ENCODE data around the gene SLC11A1.

The SLC11A1 gene

DNA sequence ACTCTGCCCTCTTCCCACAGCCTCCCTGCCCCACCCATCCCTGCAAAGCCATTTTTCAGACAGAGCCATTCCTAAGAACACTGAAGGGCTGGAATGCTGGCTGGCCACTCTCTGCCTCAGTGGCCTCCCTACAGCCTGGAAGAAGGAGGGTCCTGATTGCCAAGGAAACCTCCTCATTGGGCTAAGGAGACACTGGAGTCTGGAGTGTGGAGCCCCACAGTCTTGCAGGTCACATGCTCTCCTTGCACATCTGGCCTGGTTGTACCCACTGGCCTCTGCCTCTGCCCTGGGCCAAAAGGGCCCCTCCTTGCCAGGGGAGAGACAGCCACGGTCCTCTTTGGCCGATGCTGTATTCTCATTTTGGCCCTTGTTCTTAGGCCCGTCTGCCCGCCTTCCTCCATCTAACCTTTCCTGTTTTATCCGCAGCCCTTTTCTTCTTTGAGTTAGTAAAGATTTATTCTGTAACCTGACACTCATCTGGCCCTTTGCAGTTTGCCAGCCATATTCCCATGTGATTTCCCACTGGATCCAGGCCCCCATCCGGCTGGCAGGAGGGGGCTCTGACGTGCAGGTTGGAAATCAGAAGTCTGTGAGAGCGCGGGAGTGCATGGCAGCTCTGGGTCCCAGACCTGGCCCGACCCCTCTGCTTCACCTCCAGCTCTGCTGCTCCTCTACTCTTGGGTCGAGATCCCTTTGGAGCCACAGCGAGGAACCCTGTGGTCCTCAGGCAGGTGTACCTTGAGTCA is 36.4 kb upstream of the SLC11A1 start:
- Histone ChIP-seq H3K36me3 (peaks cover 0 to 4% (median 0%) of the 10 kb centered on the region in 3 donors), H3K27me3 (no peaks in the 10 kb centered on the region), H3K4me3 (no peak overlapping the region), H3K4me1 (peaks cover 0 to 36% (median 29%) of the 10 kb centered on the region in 4 donors), H3K27ac (peak overlapping the region; percentile 35 to 41), H3K9me3 (no peaks in the 10 kb centered on the region)
- no peak for DNase-seq
- TF ChIP-seq, protein P1, sequence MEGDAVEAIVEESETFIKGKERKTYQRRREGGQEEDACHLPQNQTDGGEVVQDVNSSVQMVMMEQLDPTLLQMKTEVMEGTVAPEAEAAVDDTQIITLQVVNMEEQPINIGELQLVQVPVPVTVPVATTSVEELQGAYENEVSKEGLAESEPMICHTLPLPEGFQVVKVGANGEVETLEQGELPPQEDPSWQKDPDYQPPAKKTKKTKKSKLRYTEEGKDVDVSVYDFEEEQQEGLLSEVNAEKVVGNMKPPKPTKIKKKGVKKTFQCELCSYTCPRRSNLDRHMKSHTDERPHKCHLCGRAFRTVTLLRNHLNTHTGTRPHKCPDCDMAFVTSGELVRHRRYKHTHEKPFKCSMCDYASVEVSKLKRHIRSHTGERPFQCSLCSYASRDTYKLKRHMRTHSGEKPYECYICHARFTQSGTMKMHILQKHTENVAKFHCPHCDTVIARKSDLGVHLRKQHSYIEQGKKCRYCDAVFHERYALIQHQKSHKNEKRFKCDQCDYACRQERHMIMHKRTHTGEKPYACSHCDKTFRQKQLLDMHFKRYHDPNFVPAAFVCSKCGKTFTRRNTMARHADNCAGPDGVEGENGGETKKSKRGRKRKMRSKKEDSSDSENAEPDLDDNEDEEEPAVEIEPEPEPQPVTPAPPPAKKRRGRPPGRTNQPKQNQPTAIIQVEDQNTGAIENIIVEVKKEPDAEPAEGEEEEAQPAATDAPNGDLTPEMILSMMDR (IDR thresholded peaks at IDR 0.05), result no peak
- intact Hi-C loops (cut with DNase I; ENCODE audit: low total_unique reads), result no loop called here

DNA sequence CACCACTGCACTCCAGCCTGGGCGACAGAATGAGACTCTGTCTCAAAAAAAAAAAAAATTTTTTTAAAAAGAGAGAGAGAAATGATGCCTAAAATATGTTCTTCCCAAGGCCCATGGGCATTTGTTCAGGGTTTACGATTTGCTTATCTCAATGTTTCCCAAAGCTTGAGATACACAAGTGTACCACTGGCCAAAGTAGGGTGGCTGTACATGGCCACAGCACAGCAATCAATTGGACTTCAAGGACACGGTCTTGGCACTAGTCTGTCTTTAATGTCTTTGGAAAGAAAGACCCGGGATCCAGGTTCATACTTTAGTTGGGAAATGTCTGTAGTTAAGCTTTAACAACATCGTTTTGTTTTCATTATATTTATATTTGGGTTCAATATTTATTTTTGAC is 34.9 kb upstream of the SLC11A1 start:
- Histone ChIP-seq H3K9me3 (peaks cover 0 to 4% (median 0%) of the 10 kb centered on the region in 3 donors), H3K4me1 (peaks cover 0 to 36% (median 29%) of the 10 kb centered on the region in 4 donors), H3K27me3 (no peaks in the 10 kb centered on the region), H3K36me3 (peaks cover 0 to 4% (median 0%) of the 10 kb centered on the region in 3 donors), H3K27ac (no peak overlapping the region), H3K4me3 (no peak overlapping the region)
- intact Hi-C loops (cut with DNase I; ENCODE audit: low total_unique reads), result no loop called here
- DNase-seq, result no peak
- TF ChIP-seq, protein P1 (IDR thresholded peaks at IDR 0.05), result no peak

DNA sequence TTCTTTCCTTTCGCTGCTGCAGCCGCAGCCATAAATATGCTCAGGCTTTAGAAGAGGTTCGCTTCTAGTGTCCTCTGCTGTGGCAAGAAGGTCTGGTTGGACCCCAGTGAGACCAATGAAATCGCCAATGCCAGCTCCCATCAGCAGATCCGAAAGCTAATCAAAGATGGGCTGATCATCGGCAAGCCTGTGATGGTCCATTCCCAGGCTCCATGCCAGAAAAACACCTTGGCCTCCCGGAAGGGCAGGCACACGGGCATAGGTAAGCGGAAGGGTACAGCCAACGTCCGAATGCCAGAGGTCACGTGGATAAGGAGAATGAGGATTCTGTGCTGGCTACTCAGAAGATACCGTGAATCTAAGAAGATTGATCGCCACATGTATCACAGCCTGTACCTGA is 28.0 kb upstream of the SLC11A1 start:
- intact Hi-C loops (cut with DNase I; ENCODE audit: low total_unique reads), result no loop called here
- Histone ChIP-seq H3K36me3 (no peaks in the 10 kb centered on the region), H3K27me3 (no peaks in the 10 kb centered on the region), H3K27ac (no peak overlapping the region), H3K9me3 (peaks cover 0 to 4% (median 0%) of the 10 kb centered on the region in 3 donors), H3K4me3 (no peak overlapping the region), H3K4me1 (peaks cover 0 to 13% (median 6%) of the 10 kb centered on the region in 4 donors)
- no peak for DNase-seq
- TF ChIP-seq, protein P1 (IDR thresholded peaks at IDR 0.05), result no peak

DNA sequence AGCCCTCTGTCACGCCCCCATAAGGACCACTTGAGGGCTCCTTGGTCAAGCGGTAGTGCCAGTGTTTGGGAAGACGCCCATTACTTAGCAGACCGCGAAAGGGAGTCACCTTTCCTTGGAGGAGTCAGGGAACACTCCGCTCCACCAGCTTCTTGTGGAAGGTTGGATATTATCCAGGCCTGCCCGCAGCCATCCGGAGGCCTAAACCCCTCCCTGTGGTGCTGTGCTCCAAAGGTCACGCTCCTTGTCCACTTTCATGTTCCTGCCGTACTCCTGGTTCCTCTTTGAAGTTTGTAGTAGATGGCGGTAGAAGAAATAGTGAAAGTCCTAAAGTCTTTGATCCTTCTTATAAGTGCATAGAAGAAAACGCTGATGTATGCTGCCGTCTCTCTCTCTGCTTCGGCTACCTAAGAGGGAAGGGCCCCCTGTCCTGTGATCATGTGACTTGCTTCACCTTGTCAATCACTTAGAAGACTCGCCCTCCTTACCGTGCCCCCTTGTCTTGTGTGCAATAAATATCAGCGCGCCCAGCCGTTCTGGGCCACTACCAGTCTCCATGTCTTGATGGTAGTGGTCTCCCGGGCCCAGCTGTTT is 27.1 kb upstream of the SLC11A1 start:
- Histone ChIP-seq H3K27ac (no peak overlapping the region), H3K36me3 (no peaks in the 10 kb centered on the region), H3K4me3 (no peak overlapping the region), H3K9me3 (peaks cover 0 to 4% (median 0%) of the 10 kb centered on the region in 3 donors), H3K27me3 (no peaks in the 10 kb centered on the region), H3K4me1 (peaks cover 0 to 13% (median 6%) of the 10 kb centered on the region in 4 donors)
- intact Hi-C loops (cut with DNase I; ENCODE audit: low total_unique reads), result no loop called here
- TF ChIP-seq, protein P1 (IDR thresholded peaks at IDR 0.05), result no peak
- DNase-seq, result no peak

DNA sequence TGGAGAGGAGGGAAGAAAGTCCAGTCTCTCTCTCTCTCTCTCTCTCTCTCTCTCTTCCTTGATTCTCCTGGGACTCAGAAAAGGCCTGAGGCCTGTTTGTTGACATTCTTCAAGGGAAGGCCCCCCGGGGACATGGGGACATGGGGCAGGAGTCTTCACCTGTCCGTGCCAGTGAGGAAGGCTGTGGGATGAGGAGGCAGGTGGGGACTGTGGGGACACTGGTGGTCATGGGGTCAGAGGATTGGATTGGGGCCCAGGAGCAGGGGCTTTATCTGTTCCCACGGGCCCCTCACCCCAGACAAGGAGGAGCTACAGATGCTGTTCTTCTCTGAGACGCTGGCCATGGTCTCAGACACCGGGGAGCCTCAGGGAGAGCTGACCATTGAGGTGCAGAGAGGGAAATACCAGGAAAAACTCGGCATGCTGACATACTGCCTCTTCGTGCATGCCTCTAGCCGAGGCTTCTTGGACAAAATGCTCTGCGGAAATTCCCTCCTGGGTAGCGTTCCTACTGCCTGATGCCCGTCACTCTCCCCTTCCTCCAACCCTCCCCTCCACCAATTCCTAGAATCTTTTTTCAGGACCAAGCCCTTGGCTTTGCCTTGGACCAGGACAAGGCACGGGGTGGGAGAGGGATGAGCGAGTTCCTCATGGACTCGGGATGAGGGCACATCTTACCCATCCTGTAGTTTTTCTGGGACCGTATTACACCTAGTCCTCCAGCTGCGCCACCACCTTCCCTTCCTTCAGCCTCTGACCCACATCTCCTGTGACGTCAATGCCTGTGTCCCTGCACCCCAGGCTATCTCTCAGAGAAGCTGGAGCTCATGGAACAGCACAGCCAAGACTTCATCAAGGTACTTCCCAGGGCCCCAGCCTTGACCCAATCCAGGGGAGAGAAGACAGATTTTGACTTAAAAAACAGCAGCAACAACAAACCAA is 24.6 kb upstream of the SLC11A1 start:
- intact Hi-C loops (cut with DNase I; ENCODE audit: low total_unique reads), result loop anchor here (2.0 kb wide), 2 partner anchors 59 to 85 kb away; no protein-coding TSS in a partner anchor
- no peak overlapping the region for H3K4me3 ChIP-seq
- peaks cover 0 to 13% (median 6%) of the 10 kb centered on the region in 4 donors for H3K4me1 ChIP-seq
- H3K9me3 ChIP-seq, result no peaks in the 10 kb centered on the region
- H3K36me3 ChIP-seq, result no peaks in the 10 kb centered on the region
- no peak overlapping the region for H3K27ac ChIP-seq
- TF ChIP-seq, protein P1 (IDR thresholded peaks at IDR 0.05), result no peak
- H3K27me3 ChIP-seq, result no peaks in the 10 kb centered on the region
- DNase-seq, result no peak
